ENCODE data around the gene VRK1. TPM values are rescaled to one million over a fixed set of nuclear protein-coding genes. Genes with fewer than 3 reads are reported as not detected.

VRK1 gene
- total and polyA plus RNA-seq, 2 of the 8 experiments (the other 6 are each of a cell fraction or from before 2014, with no cell fraction given), result 24.2 to 64.8 TPM

- TF ChIP-seq USF2 (IDR thresholded peaks at IDR 0.05; ENCODE audit: low read length), result no peak
- TF ChIP-seq CHD7 (IDR thresholded peaks at IDR 0.05; ENCODE audit: insufficient replicate concordance, low read length), result no peak
- TF ChIP-seq CHD1 (IDR thresholded peaks at IDR 0.05; ENCODE audit: low read depth, low read length), result no peak
- no peak for TF ChIP-seq GTF2F1 (IDR thresholded peaks at IDR 0.05; ENCODE audit: borderline replicate concordance, low read depth, low read length)
- no peak for TF ChIP-seq SP1 (IDR thresholded peaks at IDR 0.05; ENCODE audit: low read depth, low read length)
- TF ChIP-seq BRCA1 (IDR thresholded peaks at IDR 0.05; ENCODE audit: low read depth, low read length), result no peak
- TF ChIP-seq E2F6 (IDR thresholded peaks at IDR 0.05), result no peak
- TF ChIP-seq JUN (IDR thresholded peaks at IDR 0.05; ENCODE audit: low read depth, low read length), result no peak
These were observed 47.8 kb downstream of the VRK1 start (continued) for GRCh38 chr14:96844857-96845570.

All from H1 (cell line).